GM12878 (cell line): ENCODE results near the gene ERLEC1. TPM values are rescaled to one million over a fixed set of nuclear protein-coding genes. Genes with fewer than 3 reads are reported as not detected.
"Not testable (repeated sequence)": the region's sequence is repeated elsewhere in the genome, so short reads cannot be mapped to it uniquely, and the experiment has no call there.

Experiments used
- ATAC-seq: fragments of 200-7000 bp; cut with Tn5 transposase; 3 replicates; pipeline ENCODE4 v1.9.1; 2020; ENCODE audit warnings: mild to moderate bottlenecking, moderate library complexity
- BruUV-seq: library from RNA; stranded (reverse); fragments of 400-500 nt; replicated peaks from 2 replicates; lab custom pipeline; 2021; lab: Mats Ljungman, UMichigan
- CTCF ChIA-PET: fragments of 300-600 bp; sonication (Branson Sonifier 250); formaldehyde crosslinking; extraction: SDS; loops from one replicate; lab custom pipeline; 2021; ENCODE audit warnings: inconsistent platforms; lab: Yijun Ruan, JAX
- POLR2A ChIA-PET: fragments of 350-600 bp; formaldehyde crosslinking; extraction: SDS; loops from one replicate; lab custom pipeline; 2021; ENCODE audit warnings: inconsistent platforms; lab: Charles Lee
- RAD21 ChIA-PET: fragments of 300-600 bp; sonication (Branson Sonifier 250); formaldehyde crosslinking; loops from one replicate; lab custom pipeline; 2023; ENCODE audit warnings: antibody characterized with exemption; ENCODE audit not compliant: unreplicated experiment; lab: Charles Lee
- SMC1A ChIA-PET: fragments of 300-600 bp; sonication (Branson Sonifier 250); formaldehyde crosslinking; loops from one replicate; lab custom pipeline; 2023; ENCODE audit not compliant: unreplicated experiment, uncharacterized antibody; lab: Charles Lee
- DNase-seq: peaks from one replicate; pipeline ENCODE4 v3.0.0-alpha.2; 2011; ENCODE audit warnings: low read depth, low spot score
- FAIRE-seq: peaks from 3 replicates; lab custom pipeline; 2011; peaks lifted over from hg19 to GRCh38; lab: Jason Lieb, UNC
- H2AFZ ChIP-seq: 2 replicates; pipeline ENCODE4 v1.6.0; 2011; ENCODE audit warnings: low read depth, low read length, control low read depth; ENCODE audit not compliant: control insufficient read depth
- H3K27ac ChIP-seq: 2 replicates; pipeline ENCODE4 v1.5.1; 2011; ENCODE audit warnings: control low read depth; ENCODE audit not compliant: control insufficient read depth, insufficient read depth
- H3K27me3 ChIP-seq, 2 experiments: replicated peaks in 1 of 2; 2 replicates each; pipeline versions ENCODE4 v1.6.0 to v1.6.1; 2011; ENCODE audit warnings: low read length in 1 of 2; ENCODE audit not compliant: control insufficient read depth in 2 of 2, insufficient read depth in 2 of 2
- H3K36me3 ChIP-seq, 2 experiments: 2 replicates each; pipeline ENCODE4 v1.5.1; 2011; ENCODE audit warnings: low read length in 1 of 2; ENCODE audit not compliant: control insufficient read depth in 2 of 2, insufficient read depth in 2 of 2
- H3K4me1 ChIP-seq: 2 replicates; pipeline ENCODE4 v1.6.1; 2011; ENCODE audit warnings: mild to moderate bottlenecking, low read length, moderate library complexity, mixed read lengths; ENCODE audit not compliant: control insufficient read depth, insufficient read depth
- H3K4me2 ChIP-seq: 2 replicates; pipeline ENCODE4 v1.6.0; 2011; ENCODE audit warnings: control low read depth; ENCODE audit not compliant: control insufficient read depth, insufficient read depth
- H3K4me3 ChIP-seq: fragments of 200-600 bp; sonication (generic); 2 replicates; pipeline ENCODE4 v1.5.1; 2016
- H3K79me2 ChIP-seq: 2 replicates; pipeline ENCODE4 v1.6.0; 2011; ENCODE audit warnings: low read length; ENCODE audit not compliant: control insufficient read depth, insufficient read depth
- H3K9ac ChIP-seq: 2 replicates; pipeline ENCODE4 v1.8.0; 2011; ENCODE audit warnings: low read length, control low read depth, mixed read lengths; ENCODE audit not compliant: control insufficient read depth, insufficient read depth
- H3K9me3 ChIP-seq: replicated peaks from 3 replicates; pipeline ENCODE4 v1.5.1; 2011; ENCODE audit warnings: mild to moderate bottlenecking, low read length; ENCODE audit not compliant: control insufficient read depth, insufficient read depth
- H4K20me1 ChIP-seq: 2 replicates; pipeline ENCODE4 v1.6.0; 2011; ENCODE audit not compliant: control insufficient read depth, insufficient read depth
- BACH1 ChIP-seq: fragments of 450-650 bp; IDR thresholded peaks from 2 replicates; pipeline ENCODE4 v1.6.1; 2017; ENCODE audit warnings: mild to moderate bottlenecking, borderline replicate concordance
- BRCA1 ChIP-seq: IDR thresholded peaks from 2 replicates; pipeline ENCODE4 v1.6.1; 2011; ENCODE audit warnings: low read depth, low read length, improper control_type of control experiment
- LARP7 ChIP-seq: fragments of 450-650 bp; IDR thresholded peaks from 2 replicates; pipeline ENCODE4 v1.6.1; 2017; ENCODE audit warnings: mild to moderate bottlenecking
- MYC ChIP-seq: IDR thresholded peaks from 2 replicates; pipeline ENCODE4 v1.6.1; 2011; ENCODE audit warnings: mild to moderate bottlenecking, low read length, moderate library complexity, inconsistent platforms; ENCODE audit not compliant: insufficient read depth, insufficient replicate concordance, insufficient read length, severe bottlenecking
- NR2C1 ChIP-seq: fragments of 450-650 bp; IDR thresholded peaks from 2 replicates; pipeline ENCODE4 v1.6.1; 2017; ENCODE audit warnings: antibody characterized with exemption, mild to moderate bottlenecking, moderate library complexity
- PML ChIP-seq: IDR thresholded peaks from 2 replicates; pipeline ENCODE4 v1.6.1; 2012; ENCODE audit warnings: low read length, inconsistent platforms
- POLR2AphosphoS2 ChIP-seq: IDR thresholded peaks from 2 replicates; pipeline ENCODE4 v1.6.1; 2011; ENCODE audit warnings: low read depth, mild to moderate bottlenecking, low read length, improper control_type of control experiment, moderate library complexity
- RAD21 ChIP-seq: IDR thresholded peaks from 2 replicates; pipeline ENCODE4 v1.6.1; 2011; ENCODE audit warnings: mild to moderate bottlenecking, low read depth, low read length, moderate library complexity; ENCODE audit not compliant: insufficient read depth
- RELA ChIP-seq: fragments of 450-650 bp; IDR thresholded peaks from 2 replicates; pipeline ENCODE4 v1.8.0; 2014; ENCODE audit warnings: borderline replicate concordance; ENCODE audit not compliant: partially characterized antibody
- SREBF2 ChIP-seq: IDR thresholded peaks from 2 replicates; pipeline ENCODE4 v1.6.1; 2012; ENCODE audit warnings: mild to moderate bottlenecking, low read length
- ZNF217 ChIP-seq: fragments of 450-650 bp; IDR thresholded peaks from 2 replicates; pipeline ENCODE4 v1.6.1; 2017; ENCODE audit warnings: antibody characterized with exemption, mild to moderate bottlenecking
- ZSCAN29 ChIP-seq: fragments of 450-650 bp; IDR thresholded peaks from 2 replicates; pipeline ENCODE4 v1.6.1; 2017; ENCODE audit warnings: mild to moderate bottlenecking, moderate library complexity
- WGBS: methylation state at CpG from one replicate; pipeline ENCODE4 v1.1.6; 2016; ENCODE audit warnings: low lambda C conversion rate; ENCODE audit not compliant: insufficient replicate concordance, insufficient coverage; ENCODE audit errors: missing lambda C conversion rate; 5-methylcytosine and 5-hydroxymethylcytosine counted together
- in situ Hi-C: fragments of 300-500 bp; cut with MboI; formaldehyde crosslinking; loops from 9 replicates; pipeline ENCODE4 v1.14.3; 2018; ENCODE audit warnings: mixed read lengths
- intact Hi-C: fragments of 100-400 bp; cut with micrococcal nuclease; formaldehyde crosslinking; loops from one replicate; pipeline ENCODE4 v1.14.2; 2022; ENCODE audit not compliant: unreplicated experiment
- polyA plus RNA-seq, 11 experiments: library from polyadenylated mRNA; depleted of rRNA in 4 of 11; unstranded in 6 of 11; stranded (reverse) in 5 of 11; fragments of >200 nt; fragmentation: Nextera tagmentation in 4 of 11; fragmentation: Illumina TruSeq in 1 of 11; extraction: Ambion mirVana in 4 of 11; extraction: Trizol in 1 of 11; gene quantifications; 1 replicate in 1 of 11; 2 replicates in 10 of 11; pipeline versions ENCODE4 v1.2.1 to v1.2.3, GENCODE V29; 2011 to 2016; ENCODE audit warnings: inconsistent platforms in 2 of 11, missing spikeins in 2 of 11, low read depth in 1 of 11
- total RNA-seq, 4 experiments: library from RNA; depleted of rRNA in 3 of 4; stranded (reverse); fragments of >200 nt in 3 of 4; fragmentation: Illumina TruSeq in 1 of 4; extraction: Trizol in 1 of 4; gene quantifications; 2 replicates each; pipeline versions ENCODE4 v1.2.1 to v1.2.3, GENCODE V29; 2013 to 2021
- TF ChIP-seq, protein P1 (sequence below), 3 experiments: IDR thresholded peaks in 2 of 3; conservative IDR thresholded peaks in 1 of 3; 2 replicates each; pipeline ENCODE4 v1.5.1; 2011; ENCODE audit warnings: low read depth in 3 of 3, low read length in 3 of 3, mild to moderate bottlenecking in 3 of 3, control low read depth in 2 of 3, moderate library complexity in 2 of 3, inconsistent platforms in 1 of 3, mixed read lengths in 1 of 3; ENCODE audit not compliant: control insufficient read depth in 2 of 3, insufficient read depth in 1 of 3; ENCODE audit errors: extremely low read depth in 1 of 3
- TF ChIP-seq, protein P2 (sequence below): fragments of 450-650 bp; IDR thresholded peaks from 2 replicates; pipeline ENCODE4 v1.6.1; 2018; ENCODE audit warnings: mild to moderate bottlenecking, low read depth, moderate library complexity; ENCODE audit not compliant: partially characterized antibody

Gene ERLEC1
- total and polyA plus RNA-seq, 10 of the 15 experiments (the other 5 are each of a cell fraction or from before 2014, with no cell fraction given), result 14.1 to 52.2 (median 30.0) TPM

DNA sequence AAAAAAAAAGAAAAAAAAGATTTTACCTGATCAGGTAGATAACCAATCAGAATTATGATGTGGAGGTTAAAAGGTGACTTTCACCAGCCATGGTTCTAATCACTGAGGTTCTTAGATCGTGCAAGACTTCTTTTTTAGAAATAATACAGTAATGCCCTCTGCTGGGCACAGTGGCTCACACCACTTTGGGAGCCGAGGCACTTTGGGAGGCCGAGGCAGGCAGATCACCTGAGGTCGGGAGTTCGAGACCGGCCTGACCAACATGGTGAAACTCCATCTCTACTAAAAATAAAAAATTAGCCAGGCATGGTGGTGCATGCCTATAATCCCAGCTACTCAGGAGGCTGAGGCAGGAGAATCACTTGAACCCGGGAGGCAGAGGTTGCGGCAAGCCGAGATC is 36.8 kb downstream of the ERLEC1 start:
- BruUV-seq, H3K79me2 ChIP-seq, H3K4me1 ChIP-seq, SMC1A ChIA-PET, H2AFZ ChIP-seq, ATAC-seq, H3K36me3 ChIP-seq, intact Hi-C loops, H3K27ac ChIP-seq, DNase-seq, FAIRE-seq, H4K20me1 ChIP-seq, H3K4me3 ChIP-seq, H3K9me3 ChIP-seq, H3K27me3 ChIP-seq, H3K9ac ChIP-seq, H3K4me2 ChIP-seq, in situ Hi-C loops: not testable (repeated sequence)
- ChIA-PET CTCF (interaction anchor here (0.6 to 2.8 kb wide), 3 partner anchors 47 to 401 kb away, joined by 3 to 8 read pairs (median 3); no protein-coding TSS in a partner anchor), RAD21 (interaction anchor here (0.6 kb wide), 1 partner anchor 146 kb away, joined by 4 read pairs; no protein-coding TSS in a partner anchor), POLR2A (interaction anchor here (0.7 kb wide), 1 partner anchor 879 kb away, joined by 3 read pairs; no protein-coding TSS in a partner anchor)
- TF ChIP-seq RAD21, result peak; percentile 40
- TF ChIP-seq, protein P1, sequence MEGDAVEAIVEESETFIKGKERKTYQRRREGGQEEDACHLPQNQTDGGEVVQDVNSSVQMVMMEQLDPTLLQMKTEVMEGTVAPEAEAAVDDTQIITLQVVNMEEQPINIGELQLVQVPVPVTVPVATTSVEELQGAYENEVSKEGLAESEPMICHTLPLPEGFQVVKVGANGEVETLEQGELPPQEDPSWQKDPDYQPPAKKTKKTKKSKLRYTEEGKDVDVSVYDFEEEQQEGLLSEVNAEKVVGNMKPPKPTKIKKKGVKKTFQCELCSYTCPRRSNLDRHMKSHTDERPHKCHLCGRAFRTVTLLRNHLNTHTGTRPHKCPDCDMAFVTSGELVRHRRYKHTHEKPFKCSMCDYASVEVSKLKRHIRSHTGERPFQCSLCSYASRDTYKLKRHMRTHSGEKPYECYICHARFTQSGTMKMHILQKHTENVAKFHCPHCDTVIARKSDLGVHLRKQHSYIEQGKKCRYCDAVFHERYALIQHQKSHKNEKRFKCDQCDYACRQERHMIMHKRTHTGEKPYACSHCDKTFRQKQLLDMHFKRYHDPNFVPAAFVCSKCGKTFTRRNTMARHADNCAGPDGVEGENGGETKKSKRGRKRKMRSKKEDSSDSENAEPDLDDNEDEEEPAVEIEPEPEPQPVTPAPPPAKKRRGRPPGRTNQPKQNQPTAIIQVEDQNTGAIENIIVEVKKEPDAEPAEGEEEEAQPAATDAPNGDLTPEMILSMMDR (IDR thresholded peaks at IDR 0.05 in 2 of 3, conservative IDR thresholded peaks at IDR 0.05 in 1 of 3; ENCODE audit: control insufficient read depth in 2 of 3, extremely low read depth in 1 of 3, insufficient read depth in 1 of 3, low read depth in 3 of 3, low read length in 3 of 3), result peak in 2 of 3 experiments; percentile 8 to 26; a peak in 3 of 6 replicates
- 86% methylated on average over 9 of the region's 9 CpGs for WGBS

DNA sequence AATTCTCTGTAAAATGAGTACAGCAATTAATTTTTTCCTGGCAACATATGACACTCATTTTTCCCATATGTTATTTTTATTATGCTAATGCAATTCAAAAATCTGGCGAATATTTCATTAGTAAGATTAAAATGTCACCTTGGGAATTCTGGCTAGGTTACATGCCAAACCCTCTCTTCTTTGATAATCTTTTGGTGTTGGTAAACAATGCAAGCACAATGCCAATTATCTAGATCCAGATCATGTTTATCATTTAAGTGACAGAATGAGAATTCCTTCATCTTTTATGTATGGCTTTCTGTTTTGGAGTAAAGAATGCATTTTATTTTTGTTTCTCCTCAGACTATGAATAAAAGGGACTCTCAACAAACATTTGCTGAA is 39.2 kb downstream of the ERLEC1 start:
- Histone ChIP-seq H3K79me2 (no peaks in the 10 kb centered on the region), H3K4me1 (no peaks in the 10 kb centered on the region), H3K4me3 (no peak overlapping the region), H3K27me3 (no peaks in the 10 kb centered on the region), H2AFZ (no peak overlapping the region), H3K4me2 (no peak overlapping the region), H4K20me1 (no peaks in the 10 kb centered on the region), H3K36me3 (no peaks in the 10 kb centered on the region), H3K27ac (no peak overlapping the region), H3K9ac (no peak overlapping the region), H3K9me3 (no peaks in the 10 kb centered on the region)
- ChIA-PET POLR2A (no interaction called here), CTCF (no interaction called here), SMC1A (no interaction called here), RAD21 (no interaction called here)
- intact Hi-C loops, result no loop called here
- WGBS, result 44% methylated on average over 1 of the region's 1 CpG
- ATAC-seq (no peak), DNase-seq (no peak), FAIRE-seq (no peak)
- BruUV-seq, result no TSS peak
- in situ Hi-C loops, result no loop called here
- TF ChIP-seq ZSCAN29, result no peak
- no peak for TF ChIP-seq SREBF2
- TF ChIP-seq ZNF217, result no peak
- TF ChIP-seq RELA, result no peak
- TF ChIP-seq, protein P2, sequence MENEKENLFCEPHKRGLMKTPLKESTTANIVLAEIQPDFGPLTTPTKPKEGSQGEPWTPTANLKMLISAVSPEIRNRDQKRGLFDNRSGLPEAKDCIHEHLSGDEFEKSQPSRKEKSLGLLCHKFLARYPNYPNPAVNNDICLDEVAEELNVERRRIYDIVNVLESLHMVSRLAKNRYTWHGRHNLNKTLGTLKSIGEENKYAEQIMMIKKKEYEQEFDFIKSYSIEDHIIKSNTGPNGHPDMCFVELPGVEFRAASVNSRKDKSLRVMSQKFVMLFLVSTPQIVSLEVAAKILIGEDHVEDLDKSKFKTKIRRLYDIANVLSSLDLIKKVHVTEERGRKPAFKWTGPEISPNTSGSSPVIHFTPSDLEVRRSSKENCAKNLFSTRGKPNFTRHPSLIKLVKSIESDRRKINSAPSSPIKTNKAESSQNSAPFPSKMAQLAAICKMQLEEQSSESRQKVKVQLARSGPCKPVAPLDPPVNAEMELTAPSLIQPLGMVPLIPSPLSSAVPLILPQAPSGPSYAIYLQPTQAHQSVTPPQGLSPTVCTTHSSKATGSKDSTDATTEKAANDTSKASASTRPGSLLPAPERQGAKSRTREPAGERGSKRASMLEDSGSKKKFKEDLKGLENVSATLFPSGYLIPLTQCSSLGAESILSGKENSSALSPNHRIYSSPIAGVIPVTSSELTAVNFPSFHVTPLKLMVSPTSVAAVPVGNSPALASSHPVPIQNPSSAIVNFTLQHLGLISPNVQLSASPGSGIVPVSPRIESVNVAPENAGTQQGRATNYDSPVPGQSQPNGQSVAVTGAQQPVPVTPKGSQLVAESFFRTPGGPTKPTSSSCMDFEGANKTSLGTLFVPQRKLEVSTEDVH, result no peak
- TF ChIP-seq MYC, result no peak
- no peak for TF ChIP-seq PML
- no peak for TF ChIP-seq BRCA1
- no peak for TF ChIP-seq NR2C1
- TF ChIP-seq LARP7, result no peak
- TF ChIP-seq BACH1, result no peak
- no peak for TF ChIP-seq POLR2AphosphoS2
